VCaP (cell line): ENCODE data around the gene SUSD1.
"Not testable (repeated sequence)": the region's sequence is repeated elsewhere in the genome, so short reads cannot be mapped to it uniquely, and the experiment has no call there.

Source experiments
- H3K27ac ChIP-seq: fragments of 450-650 bp; 2 replicates; pipeline ENCODE4 v1.5.1; 2017
- CTCF ChIP-seq: fragments of 450-650 bp; conservative IDR thresholded peaks from 2 replicates; pipeline ENCODE4 v1.5.1; 2017; ENCODE audit warnings: mild to moderate bottlenecking, moderate library complexity

The SUSD1 gene

GRCh38 chr9:112198646-112199045 is 23.5 kb upstream of the SUSD1 start:
- TF ChIP-seq CTCF = no peak
- no peak overlapping the region for H3K27ac ChIP-seq

- TF ChIP-seq CTCF = no peak
- no peak overlapping the region for H3K27ac ChIP-seq
These were observed 19.9 kb upstream of the SUSD1 start for GRCh38 chr9:112194969-112195431.

GRCh38 chr9:112193572-112194288 is 18.6 kb upstream of the SUSD1 start:
- H3K27ac ChIP-seq = no peak overlapping the region

GRCh38 chr9:112190320-112190719 is 15.2 kb upstream of the SUSD1 start:
- H3K27ac ChIP-seq = not testable (repeated sequence)

More at GRCh38 chr9:112193572-112194288, 18.6 kb upstream of the SUSD1 start:
- no peak for TF ChIP-seq CTCF

- H3K27ac ChIP-seq = peak overlapping the region; percentile 67
- no peak for TF ChIP-seq CTCF
These were observed 13.8 kb upstream of the SUSD1 start for GRCh38 chr9:112188884-112189283.

- no peak for TF ChIP-seq CTCF
These were observed 12.3 kb upstream of the SUSD1 start for GRCh38 chr9:112187404-112187803.

GRCh38 chr9:112186695-112187094 is 11.6 kb upstream of the SUSD1 start:
- TF ChIP-seq CTCF = no peak
- no peak overlapping the region for H3K27ac ChIP-seq

More at GRCh38 chr9:112187404-112187803, 12.3 kb upstream of the SUSD1 start:
- H3K27ac ChIP-seq = no peak overlapping the region

GRCh38 chr9:112184946-112185345 is 9.8 kb upstream of the SUSD1 start:
- no peak for TF ChIP-seq CTCF
- H3K27ac ChIP-seq = no peak overlapping the region
